DMS 273 (cell line): ENCODE data around the gene RNU7-1.
"Not testable (repeated sequence)": the region's sequence is repeated elsewhere in the genome, so short reads cannot be mapped to it uniquely, and the experiment has no call there.

Experiments used
- DNase-seq: peaks from one replicate; lab custom pipeline; 2025; ENCODE audit not compliant: unreplicated experiment; lab: John Stamatoyannopoulos, UW

The RNU7-1 gene

DNA sequence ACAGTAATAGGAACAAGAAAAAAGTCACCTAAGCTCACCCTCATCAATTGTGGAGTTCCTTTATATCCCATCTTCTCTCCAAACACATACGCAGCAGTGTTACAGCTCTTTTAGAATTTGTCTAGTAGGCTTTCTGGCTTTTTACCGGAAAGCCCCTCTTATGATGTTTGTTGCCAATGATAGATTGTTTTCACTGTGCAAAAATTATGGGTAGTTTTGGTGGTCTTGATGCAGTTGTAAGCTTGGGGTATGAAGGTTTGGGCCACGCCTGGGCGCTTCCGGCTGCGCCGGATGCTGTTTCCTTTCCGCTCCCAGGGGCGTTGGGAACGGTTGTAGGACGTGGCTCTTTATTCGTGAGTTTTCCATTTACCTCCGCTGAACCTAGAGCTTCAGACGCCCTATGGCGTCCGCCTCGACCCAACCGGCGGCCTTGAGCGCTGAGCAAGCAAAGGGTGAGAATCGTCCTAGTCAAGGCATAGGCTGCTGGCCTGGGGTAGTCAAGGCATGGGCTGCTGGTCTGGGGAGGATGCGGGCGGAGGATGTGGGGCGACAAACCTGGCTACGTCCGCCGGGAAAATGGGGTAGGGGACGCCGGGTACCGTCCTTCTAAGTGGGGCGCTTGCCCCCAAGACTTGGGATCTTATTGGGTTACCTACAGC, at the start of gene RNU7-1, which contains the start of gene C12orf57:
TSS of gene RNU7-1 (plus strand) at position 95 of the 659 bp plus-strand sequence.
TSS of gene C12orf57 (plus strand) at position 301 of the 659 bp plus-strand sequence. CDS start at position 401, 100 bp downstream.
- DNase-seq: peak; percentile 96

DNA sequence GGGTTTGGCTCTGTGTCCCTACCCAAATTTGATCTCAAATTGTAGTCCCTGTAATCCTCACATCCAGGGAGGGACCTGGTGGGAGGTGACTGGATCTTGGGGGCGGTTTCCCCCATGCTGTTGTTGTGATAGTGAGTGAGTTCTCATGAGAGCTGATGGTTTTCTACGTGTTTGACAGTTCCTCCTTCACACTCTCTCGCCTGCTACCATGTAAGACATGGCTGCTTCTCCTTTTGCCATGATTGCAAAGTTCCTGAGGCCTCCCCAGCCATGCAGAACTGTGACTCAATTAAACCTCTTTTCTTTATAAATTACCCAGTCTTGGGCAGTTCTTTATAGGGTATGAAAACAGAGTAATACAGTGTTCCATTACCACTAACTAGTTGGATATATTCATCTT, 49.3 kb upstream of the RNU7-1 start:
- DNase-seq: no peak

DNA sequence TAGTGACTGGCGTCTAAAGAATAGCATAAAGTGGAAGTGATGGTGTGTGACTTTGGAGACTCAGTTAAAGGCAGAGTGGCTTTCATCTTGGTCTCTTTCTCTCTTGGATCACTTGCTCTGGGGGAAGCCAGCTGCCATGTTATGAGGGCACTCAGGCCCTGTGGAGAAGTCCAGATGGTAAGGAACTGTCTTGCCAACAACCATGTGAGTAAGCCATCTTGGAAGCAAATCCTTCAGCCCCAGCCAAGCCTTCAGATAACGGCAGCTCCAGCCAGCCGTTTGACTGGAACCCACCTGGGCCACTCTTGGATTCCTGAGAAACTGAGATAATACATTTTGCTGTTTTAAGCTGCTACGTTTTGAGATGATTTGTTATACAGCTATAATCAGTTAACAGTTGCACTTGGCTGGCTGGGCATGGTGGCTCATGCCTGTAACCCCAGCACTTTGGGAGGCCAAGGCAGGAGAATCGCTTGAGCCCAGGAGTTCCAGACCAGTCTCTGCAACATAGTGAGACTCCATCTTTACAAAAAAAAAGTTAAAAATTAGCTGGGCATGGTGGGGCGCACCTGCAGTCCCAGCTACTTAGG, 46.7 kb upstream of the RNU7-1 start:
- DNase-seq: peak; percentile 67

DNA sequence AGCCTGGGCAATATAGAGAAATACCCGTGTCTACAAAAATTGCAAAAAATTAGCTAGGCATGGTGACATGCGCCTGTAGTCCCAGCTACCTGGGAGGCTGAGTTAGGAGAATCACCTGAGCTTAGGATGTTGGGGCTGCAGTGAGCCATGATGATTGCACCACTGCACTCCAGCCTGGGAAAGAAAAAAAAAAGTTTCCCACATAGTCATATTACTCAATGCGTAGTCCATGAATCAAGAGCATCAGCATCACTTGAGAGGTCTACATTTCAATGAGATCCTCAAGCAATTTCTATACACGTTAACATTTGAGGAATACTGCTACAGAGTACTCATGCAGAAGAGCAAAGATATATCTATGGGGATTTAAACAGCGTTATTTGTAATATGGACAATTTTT, 44.2 kb upstream of the RNU7-1 start:
- no peak for DNase-seq

DNA sequence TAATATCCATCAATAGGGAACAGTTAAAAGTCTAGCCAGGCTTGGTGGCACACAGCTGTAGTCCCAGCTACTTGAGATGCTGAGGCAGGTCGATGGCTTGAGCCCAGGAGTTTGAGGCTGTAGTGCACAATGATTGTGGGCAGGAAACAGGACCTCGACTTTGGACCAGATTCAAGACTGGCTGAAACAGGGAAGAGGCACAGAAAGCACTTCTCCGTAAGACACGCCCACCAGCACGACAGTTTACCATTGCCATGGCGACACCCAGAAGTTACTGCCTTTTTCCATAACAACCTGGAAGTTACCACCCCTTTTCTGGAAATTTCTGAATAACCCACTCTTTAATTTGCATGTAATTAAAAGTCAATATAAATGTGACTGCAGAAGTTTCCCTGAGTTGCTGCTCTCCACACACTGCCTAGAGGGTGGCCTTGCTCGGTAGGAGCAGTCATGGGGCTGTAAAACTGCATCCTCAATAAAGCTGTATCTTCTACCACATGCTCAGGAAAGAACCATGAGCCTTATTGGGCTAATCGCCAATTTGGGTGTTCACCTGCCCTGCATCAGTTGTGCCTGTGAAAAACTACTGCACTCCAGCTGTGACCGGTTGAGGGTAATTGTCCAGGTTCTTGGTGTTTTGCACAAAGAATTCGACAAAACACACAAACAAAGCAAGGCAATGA, 43.6 kb upstream of the RNU7-1 start:
- peak; percentile 21 for DNase-seq

DNA sequence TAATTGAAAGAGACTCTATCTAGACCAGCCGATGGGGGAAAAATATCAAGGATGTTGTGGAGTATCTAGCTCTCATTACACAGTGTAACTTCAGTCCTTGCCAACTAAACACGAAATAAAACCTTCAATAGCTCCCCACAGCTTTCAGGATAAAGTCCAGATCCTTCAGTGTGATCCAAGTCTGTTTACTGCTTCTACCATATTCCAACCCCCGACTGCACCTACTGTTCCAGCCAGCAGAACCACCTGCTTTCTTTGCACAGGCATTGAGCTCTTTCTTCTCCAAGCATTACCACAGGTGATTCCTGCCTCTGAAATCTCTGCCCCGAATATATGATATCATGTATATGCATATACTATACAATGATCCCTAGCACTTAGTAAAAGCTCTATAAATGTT, 41.2 kb upstream of the RNU7-1 start:
- DNase-seq: no peak

DNA sequence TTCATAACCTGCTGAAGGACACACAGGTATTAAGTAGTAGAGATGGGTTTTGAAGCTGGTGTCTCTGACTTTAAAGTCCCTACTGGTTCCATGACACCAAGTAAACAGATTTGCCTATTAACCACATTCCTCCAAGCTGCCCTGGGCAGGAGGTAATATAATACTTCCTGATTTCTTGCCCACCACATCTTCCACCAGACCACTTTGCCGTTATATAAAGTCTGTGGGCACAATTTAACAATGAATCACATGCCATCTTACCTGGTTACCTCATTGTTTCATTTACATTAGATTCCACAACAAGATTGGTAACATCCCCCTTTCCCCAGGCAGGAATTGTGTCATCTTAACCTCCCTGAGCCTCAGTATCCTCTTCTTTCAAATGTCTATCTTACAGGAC, 39.9 kb upstream of the RNU7-1 start:
- no peak for DNase-seq

DNA sequence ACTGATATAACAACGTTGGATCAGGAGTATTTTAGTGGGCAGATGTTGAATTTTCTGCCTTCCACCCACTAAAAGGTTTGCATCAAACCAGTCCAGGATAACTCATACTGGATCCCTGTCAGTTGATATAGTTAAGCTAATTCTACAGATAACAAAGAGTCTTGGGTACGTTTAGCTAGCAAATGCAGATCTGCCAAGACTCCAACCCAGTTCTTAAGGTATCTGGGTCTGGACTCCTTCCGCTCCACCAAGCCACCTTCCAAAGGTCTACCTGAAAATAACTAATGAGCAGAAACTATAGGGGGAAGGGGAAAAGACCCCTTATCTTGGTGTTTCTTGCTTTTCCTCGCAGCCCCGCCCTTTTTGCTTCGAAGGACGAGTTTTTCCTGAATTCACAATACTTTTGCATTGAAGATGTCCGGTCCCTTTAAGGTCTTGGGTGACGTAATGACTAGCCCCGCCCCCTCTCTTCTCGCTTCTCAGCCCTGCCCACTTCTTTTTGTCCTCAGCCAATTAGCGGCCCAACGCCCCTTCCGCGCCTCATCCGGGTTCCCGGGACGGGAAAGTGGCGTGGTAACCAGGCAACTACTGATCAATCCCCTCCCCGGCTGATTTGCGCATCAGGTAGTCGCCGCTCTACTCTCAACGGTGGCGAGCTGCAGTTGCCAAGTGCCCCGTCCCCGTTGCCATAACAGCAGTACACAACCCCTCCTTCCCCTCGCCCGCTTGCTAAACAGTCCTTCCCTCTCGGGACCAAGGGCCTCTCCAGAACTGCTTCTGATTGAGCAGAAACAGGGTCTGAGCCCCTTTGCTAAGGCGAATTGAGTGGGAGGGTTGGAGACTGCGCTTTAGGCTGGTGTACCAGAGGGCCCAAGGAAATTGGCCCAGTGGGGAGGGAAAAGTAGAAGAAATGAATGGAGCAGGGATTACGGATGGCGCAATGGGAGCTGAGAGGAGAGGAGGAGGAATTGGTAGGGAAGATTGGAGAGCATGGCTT, 39.0 kb upstream of the RNU7-1 start, which contains the start of gene LRRC23:
TSS of gene LRRC23 (plus strand) at position 543 of the 997 bp plus-strand sequence. CDS start 812 bp downstream, outside the sequence.
- peak; percentile 96 for DNase-seq

DNA sequence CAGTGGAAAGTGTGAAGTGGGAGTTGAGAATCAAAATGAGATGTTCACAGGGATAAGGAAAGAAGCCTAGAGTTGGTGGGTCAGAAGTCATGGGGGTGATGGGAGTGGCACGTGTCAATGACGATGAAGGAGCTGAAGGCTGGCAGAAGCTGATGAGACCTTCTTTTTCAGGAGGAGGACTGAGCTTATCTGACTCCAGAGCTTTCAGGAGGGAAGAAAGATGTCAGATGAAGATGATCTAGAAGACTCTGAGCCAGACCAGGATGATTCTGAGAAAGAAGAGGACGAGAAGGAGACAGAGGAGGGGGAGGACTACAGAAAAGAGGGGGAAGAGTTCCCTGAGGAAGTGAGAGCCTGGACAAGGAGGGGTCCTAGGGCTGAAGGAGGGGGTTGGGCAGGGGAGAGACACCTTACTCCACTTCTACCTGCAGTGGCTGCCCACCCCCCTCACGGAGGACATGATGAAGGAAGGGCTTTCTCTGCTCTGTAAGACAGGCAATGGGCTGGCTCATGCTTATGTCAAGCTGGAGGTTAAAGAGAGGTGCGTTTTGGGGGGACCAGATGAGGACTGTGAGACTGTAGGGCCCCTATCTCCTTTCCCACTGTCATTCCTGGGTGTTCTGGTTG, 38.1 kb upstream of the RNU7-1 start:
- no peak for DNase-seq

DNA sequence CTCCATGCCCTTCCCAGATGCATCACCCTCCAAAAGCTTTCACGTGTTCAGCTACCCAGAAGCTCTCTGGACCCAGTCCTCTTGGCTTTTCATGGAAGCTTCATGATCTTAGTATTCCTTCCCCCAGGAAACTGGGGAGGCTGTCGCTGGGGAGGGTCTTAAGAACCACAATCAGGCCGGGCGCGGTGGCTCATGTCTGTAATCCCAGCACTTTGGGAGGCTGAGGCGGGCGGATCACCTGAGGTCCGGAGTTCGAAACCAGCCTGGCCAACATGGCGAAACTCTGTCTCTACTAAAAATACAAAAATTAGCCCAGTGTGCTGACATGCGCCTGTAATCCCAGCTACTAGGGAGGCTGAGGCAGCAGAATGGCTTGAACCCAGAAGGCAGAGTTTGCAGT, 35.5 kb upstream of the RNU7-1 start:
- DNase-seq: not testable (repeated sequence)

DNA sequence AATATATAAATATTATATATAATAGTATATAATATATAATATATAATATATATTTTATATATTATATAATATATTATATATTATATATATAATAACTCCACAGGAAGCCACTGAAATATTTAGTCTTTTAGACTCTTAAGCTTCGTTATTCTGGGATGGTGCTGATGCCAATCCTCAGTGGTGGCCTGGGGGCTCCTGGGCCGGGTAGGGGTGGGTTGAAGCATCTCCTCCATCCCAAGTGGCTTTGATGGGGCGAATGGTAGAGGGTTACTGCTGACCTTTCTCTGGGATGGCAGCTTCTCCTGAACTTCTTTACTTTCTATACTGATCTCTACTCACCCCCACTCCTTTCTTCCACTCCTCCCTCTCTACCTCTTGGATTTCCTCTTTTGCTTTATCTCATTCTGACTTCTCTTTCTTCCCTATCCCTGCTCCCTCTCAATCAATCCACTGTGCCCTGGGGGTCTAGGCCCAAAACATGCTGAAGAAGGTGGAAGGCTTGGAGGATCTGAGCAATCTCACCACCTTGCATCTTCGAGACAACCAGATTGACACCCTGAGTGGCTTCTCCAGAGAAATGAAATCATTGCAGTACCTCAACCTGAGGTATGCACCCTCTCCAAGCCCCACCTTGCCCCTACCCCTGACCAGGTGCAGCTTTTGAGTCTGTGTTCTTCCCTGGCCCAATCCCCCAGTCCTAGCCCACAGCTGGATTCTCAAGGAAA, 34.0 kb upstream of the RNU7-1 start:
- DNase-seq: no peak

DNA sequence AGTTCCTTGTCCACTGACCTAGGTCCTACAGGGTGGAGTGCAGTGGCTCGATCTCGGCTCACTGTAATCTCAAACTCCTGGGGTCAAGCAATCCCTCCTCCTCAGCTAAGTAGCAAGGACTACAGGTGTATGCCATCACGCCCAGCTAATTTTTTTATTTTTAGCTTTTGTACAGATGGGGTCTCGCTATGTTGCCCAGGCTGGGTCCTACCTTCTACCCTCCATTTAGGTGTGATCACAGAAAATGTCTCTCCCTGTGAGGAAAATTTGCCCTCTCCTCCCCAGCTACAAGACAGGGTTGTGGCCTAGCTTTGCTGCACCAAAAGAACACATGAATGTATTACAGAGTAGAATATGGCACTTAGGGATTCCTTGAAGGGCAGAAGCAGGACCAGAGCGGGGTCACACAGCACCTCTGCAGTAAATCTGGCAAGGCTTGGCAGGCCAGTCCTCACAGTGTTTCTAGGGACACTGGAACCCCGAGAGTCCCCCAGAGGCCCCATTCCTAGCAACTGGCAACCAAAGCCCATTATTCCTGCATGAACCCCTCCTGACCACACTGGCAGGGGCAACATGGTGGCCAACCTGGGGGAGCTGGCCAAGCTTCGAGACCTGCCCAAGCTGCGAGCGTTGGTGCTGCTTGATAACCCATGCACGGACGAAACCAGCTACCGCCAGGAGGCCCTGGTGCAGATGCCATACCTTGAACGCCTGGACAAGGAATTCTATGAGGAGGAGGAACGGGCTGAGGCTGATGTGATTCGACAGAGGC, 31.3 kb upstream of the RNU7-1 start:
- no peak for DNase-seq

DNA sequence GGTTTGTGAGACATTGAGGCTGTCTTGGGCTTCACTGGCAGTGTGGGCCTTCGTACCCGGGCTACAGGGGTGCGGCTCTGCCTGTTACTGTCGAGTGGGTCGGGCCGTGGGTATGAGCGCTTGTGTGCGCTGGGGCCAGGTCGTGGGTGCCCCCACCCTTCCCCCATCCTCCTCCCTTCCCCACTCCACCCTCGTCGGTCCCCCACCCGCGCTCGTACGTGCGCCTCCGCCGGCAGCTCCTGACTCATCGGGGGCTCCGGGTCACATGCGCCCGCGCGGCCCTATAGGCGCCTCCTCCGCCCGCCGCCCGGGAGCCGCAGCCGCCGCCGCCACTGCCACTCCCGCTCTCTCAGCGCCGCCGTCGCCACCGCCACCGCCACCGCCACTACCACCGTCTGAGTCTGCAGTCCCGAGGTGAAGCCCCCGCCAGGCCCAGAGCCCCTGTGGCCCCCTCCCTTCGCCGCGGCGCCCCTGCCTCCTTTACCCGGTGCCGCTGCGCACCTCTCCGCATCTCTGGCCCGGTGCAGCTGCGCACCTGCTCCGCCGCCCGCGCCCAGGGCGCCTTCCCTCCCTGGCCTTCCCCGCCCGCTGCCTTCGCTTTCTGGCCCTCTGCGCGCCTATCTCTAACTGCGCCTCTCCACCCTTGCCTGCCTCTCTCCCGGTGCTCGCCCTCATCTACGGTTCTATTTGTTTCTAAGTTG, 29.2 kb upstream of the RNU7-1 start, which contains the start of gene ENO2:
TSS of gene ENO2 (plus strand) at position 335 of the 701 bp plus-strand sequence. CDS start 1,253 bp downstream, outside the sequence.
- peak; percentile 60 for DNase-seq

DNA sequence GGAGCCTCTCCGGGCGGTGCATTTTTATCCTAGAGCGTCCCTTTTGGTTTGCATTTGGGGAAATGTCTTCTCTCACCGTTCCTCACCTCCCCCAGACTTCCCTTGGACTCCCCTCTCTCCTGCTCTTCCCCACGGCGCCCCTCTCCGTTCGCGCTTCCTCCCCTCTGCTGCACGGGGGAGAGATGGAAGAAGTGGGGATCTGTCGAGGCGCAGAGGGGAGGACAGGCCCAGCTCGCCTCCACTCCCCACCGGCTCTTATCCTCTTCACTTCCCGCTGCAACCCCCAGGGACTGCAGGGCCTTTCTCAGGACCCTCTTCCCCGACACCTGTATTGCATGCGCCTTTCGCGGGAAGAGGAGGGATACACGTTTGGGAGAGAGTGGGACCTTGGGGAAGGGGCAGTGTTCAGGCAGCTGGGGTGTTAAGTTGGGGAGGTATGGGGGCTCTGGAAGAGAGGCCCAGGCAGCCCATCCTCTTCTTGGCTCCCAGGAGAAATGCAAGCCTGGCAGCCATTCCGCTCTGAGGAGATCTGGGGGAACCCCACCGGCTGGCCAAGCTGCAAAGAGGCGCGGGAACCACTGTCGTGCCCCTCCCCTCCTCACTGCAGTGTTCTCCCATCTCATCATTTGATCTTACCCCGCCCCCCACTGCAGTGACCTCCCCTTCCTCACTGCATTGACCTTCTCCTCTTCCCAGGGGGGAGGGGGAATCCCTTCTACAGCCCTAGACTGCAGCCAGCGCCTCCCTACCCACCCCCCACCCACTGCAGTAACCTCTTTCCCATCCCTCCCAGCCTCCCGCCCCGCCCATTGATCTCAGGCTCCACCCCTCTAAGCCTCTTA, 28.4 kb upstream of the RNU7-1 start:
- DNase-seq: no peak

DNA sequence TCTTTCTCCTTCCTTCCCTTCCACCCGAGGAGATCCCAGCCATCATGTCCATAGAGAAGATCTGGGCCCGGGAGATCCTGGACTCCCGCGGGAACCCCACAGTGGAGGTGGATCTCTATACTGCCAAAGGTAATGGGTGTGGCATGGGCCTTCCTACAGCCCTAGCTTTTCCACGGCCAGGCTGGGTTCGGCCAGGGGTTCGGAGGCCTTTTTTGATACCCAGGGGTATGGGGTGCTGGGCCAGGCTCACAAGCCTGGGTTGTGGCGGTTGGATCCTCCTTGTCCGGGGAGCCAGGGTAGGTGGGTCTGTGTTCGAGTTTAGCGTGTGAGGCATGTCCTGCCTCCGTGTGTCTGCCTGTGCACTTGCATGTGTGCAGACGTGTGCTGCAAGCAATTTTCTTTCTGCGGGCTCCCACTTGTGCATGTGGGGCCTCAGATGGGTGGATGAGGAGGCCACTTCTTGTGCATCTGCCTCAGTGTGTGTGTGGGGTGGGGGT, 27.8 kb upstream of the RNU7-1 start:
- DNase-seq: no peak

DNA sequence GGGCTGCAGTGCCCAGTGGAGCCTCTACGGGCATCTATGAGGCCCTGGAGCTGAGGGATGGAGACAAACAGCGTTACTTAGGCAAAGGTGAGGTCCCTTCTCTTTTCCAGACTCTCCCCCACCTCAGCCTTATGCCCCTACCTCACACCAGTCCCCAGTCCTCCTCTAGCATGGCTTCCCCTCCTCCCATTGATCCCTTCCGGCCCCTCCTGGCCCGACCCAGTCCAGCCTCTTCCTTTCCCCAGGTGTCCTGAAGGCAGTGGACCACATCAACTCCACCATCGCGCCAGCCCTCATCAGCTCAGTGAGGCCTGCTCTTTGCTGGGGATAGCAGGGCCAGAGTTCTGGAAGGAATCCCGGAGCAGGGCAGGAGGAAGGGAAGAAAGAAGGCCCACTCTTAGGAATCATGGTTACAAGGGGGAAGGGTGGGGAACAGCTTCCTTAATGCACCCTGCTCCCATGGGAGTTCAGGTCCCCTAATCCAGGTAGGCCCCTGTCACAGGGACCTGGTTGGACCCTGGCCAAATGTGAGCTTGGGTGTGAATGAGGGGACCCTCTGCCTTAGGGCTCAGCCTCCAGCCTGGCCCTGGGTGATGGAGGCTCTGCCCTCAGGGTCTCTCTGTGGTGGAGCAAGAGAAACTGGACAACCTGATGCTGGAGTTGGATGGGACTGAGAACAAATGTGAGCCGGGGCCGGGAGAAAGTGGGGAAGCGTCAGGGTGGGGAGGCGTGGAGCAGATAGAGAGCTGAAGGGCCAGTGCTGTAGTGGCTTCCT, 27.0 kb upstream of the RNU7-1 start:
- no peak for DNase-seq
